Fibroblast of the aortic adventitia (primary cell): ENCODE results near the gene INPP5J. TPM values are rescaled to one million over a fixed set of nuclear protein-coding genes. Genes with fewer than 3 reads are reported as not detected.

Experiments used
- DNase-seq: peaks from one replicate; pipeline ENCODE4 v3.0.0-alpha.2; 2010; ENCODE audit warnings: low read depth
- H3K4me3 ChIP-seq: 2 replicates; pipeline ENCODE4 v1.5.1; 2011; ENCODE audit warnings: low read depth, mild to moderate bottlenecking, control low read depth, low read length, moderate library complexity
- CTCF ChIP-seq: IDR thresholded peaks from 2 replicates; pipeline ENCODE4 v1.5.1; 2011; ENCODE audit warnings: mild to moderate bottlenecking, low read length, control low read depth, inconsistent platforms; ENCODE audit not compliant: insufficient read depth
- total RNA-seq: library from RNA; depleted of rRNA; stranded (reverse); fragments of >200 nt; gene quantifications from 2 replicates; pipeline ENCODE4 v1.2.3, GENCODE V29; 2012; ENCODE audit warnings: low replicate concordance

Gene INPP5J
- total RNA-seq, 1 donor = under 0.01 TPM

- TF ChIP-seq CTCF = no peak
- H3K4me3 ChIP-seq = no peak overlapping the region
- DNase-seq = no peak
Measured at GRCh38 chr22:31099841-31100761, 22.7 kb upstream of the INPP5J start.

GRCh38 chr22:31100762-31101525 lies 21.8 kb upstream of the INPP5J start:
- TF ChIP-seq CTCF = no peak
- H3K4me3 ChIP-seq = no peak overlapping the region
- DNase-seq = no peak

GRCh38 chr22:31102441-31103081 lies 20.2 kb upstream of the INPP5J start:
- no peak for TF ChIP-seq CTCF
- peak; percentile 95 for DNase-seq

GRCh38 chr22:31103111-31103510 lies 19.7 kb upstream of the INPP5J start:
- no peak for DNase-seq
- TF ChIP-seq CTCF = no peak

More at GRCh38 chr22:31102441-31103081, 20.2 kb upstream of the INPP5J start:
- H3K4me3 ChIP-seq = no peak overlapping the region

GRCh38 chr22:31103899-31104694 lies 18.7 kb upstream of the INPP5J start:
- no peak for DNase-seq

More at GRCh38 chr22:31103111-31103510, 19.7 kb upstream of the INPP5J start:
- H3K4me3 ChIP-seq = no peak overlapping the region

More at GRCh38 chr22:31103899-31104694, 18.7 kb upstream of the INPP5J start:
- no peak for TF ChIP-seq CTCF
- no peak overlapping the region for H3K4me3 ChIP-seq
